Endothelial cell of umbilical vein (primary cell): Measurements from ENCODE around the gene TSPAN18. TPM values are rescaled to one million over a fixed set of nuclear protein-coding genes. Genes with fewer than 3 reads are reported as not detected.

ENCODE experiments used
- BruUV-seq: library from RNA; stranded (reverse); fragments of 400-500 nt; replicated peaks from 2 replicates; lab custom pipeline; 2021; lab: Mats Ljungman, UMichigan
- CTCF ChIA-PET: fragments of 300-600, 350-600 bp; sonication (Branson Sonifier 250); formaldehyde crosslinking; loops from one replicate; lab custom pipeline; 2021; ENCODE audit warnings: antibody characterized with exemption, inconsistent platforms; lab: Charles Lee
- POLR2A ChIA-PET: fragments of 300-600, 350-600 bp; sonication (Branson Sonifier 250); formaldehyde crosslinking; loops from one replicate; lab custom pipeline; 2021; ENCODE audit warnings: antibody characterized with exemption, inconsistent platforms; lab: Charles Lee
- DNase-seq: peaks from one replicate; pipeline ENCODE4 v3.0.0-alpha.2; 2011; ENCODE audit warnings: low read depth, low spot score
- FAIRE-seq: peaks from 2 replicates; lab custom pipeline; 2011; peaks lifted over from hg19 to GRCh38; lab: Jason Lieb, UNC
- H2AFZ ChIP-seq: 2 replicates; pipeline ENCODE4 v1.6.0; 2012; ENCODE audit warnings: low read depth, low read length, control low read depth, inconsistent platforms
- H3K27ac ChIP-seq: 2 replicates; pipeline ENCODE4 v1.5.1; 2011; ENCODE audit warnings: low read depth, mild to moderate bottlenecking, control low read depth, low read length, moderate library complexity; ENCODE audit not compliant: insufficient read depth
- H3K27me3 ChIP-seq, 2 experiments: 2 replicates each; pipeline versions ENCODE4 v1.6.0 to v1.6.1; 2011; ENCODE audit warnings: low read length in 2 of 2, mixed read lengths in 1 of 2; ENCODE audit not compliant: control insufficient read depth in 2 of 2, insufficient read depth in 2 of 2
- H3K36me3 ChIP-seq, 2 experiments: 2 replicates in 1 of 2; 3 replicates in 1 of 2; pipeline ENCODE4 v1.5.1; 2011; ENCODE audit warnings: low read length in 2 of 2, mild to moderate bottlenecking in 1 of 2, moderate library complexity in 1 of 2; ENCODE audit not compliant: control insufficient read depth in 2 of 2, insufficient read depth in 2 of 2; ENCODE audit errors: extremely low read depth in 1 of 2
- H3K4me1 ChIP-seq: 3 replicates; pipeline ENCODE4 v1.5.1; 2011; ENCODE audit warnings: mild to moderate bottlenecking, low read length; ENCODE audit not compliant: control insufficient read depth, insufficient read depth; ENCODE audit errors: extremely low read depth
- H3K4me2 ChIP-seq: 2 replicates; pipeline ENCODE4 v1.6.1; 2011; ENCODE audit warnings: low read length, control low read depth, mixed read lengths; ENCODE audit not compliant: insufficient read depth
- H3K4me3 ChIP-seq, 3 experiments: fragments of 200-600 bp in 1 of 3; sonication (generic), shearing (Covaris generic) in 1 of 3; replicated peaks in 1 of 3; 2 replicates each; pipeline ENCODE4 v1.5.1; 2011 to 2016; ENCODE audit warnings: control low read depth in 3 of 3, low read length in 3 of 3, mild to moderate bottlenecking in 2 of 3, inconsistent platforms in 1 of 3, low read depth in 1 of 3, moderate library complexity in 1 of 3; ENCODE audit not compliant: insufficient read depth in 1 of 3
- H3K79me2 ChIP-seq: 2 replicates; pipeline ENCODE4 v1.6.0; 2012; ENCODE audit warnings: low read length, inconsistent platforms; ENCODE audit not compliant: control insufficient read depth, insufficient read depth
- H3K9ac ChIP-seq: replicated peaks from 2 replicates; pipeline ENCODE3; 2011; ENCODE audit warnings: low read length, control low read depth; ENCODE audit not compliant: insufficient read depth; ENCODE audit errors: extremely low read depth
- H3K9me1 ChIP-seq: replicated peaks from 3 replicates; pipeline ENCODE4 v1.6.0; 2011; ENCODE audit warnings: mild to moderate bottlenecking, low read length; ENCODE audit not compliant: control insufficient read depth, insufficient read depth; ENCODE audit errors: extremely low read depth
- H3K9me3 ChIP-seq: replicated peaks from 2 replicates; pipeline ENCODE4 v1.5.1; 2012; ENCODE audit warnings: low read length, inconsistent platforms; ENCODE audit not compliant: control insufficient read depth, insufficient read depth
- H4K20me1 ChIP-seq: replicated peaks from 2 replicates; pipeline ENCODE3; 2011; ENCODE audit warnings: mild to moderate bottlenecking, low read length; ENCODE audit not compliant: control insufficient read depth, insufficient read depth; ENCODE audit errors: extremely low read depth
- CTCF ChIP-seq, 2 donors: IDR thresholded peaks; 1 replicate in 1 of 2; 2 replicates in 1 of 2; pipeline ENCODE4 v1.5.1; 2011; ENCODE audit warnings: low read length in 2 of 2, mild to moderate bottlenecking in 2 of 2, moderate library complexity in 2 of 2, control low read depth in 1 of 2, inconsistent platforms in 1 of 2, low read depth in 1 of 2; ENCODE audit not compliant: insufficient read depth in 1 of 2; ENCODE audit errors: extremely low read depth in 1 of 2
- EZH2 ChIP-seq: IDR thresholded peaks from 2 replicates; pipeline ENCODE4 v1.6.1; 2012; ENCODE audit warnings: borderline replicate concordance, low read depth, mild to moderate bottlenecking, moderate library complexity, low read length, inconsistent platforms; ENCODE audit not compliant: severe bottlenecking
- FOS ChIP-seq: IDR thresholded peaks from 2 replicates; pipeline ENCODE4 v1.6.1; 2011; ENCODE audit warnings: mild to moderate bottlenecking, low read length, moderate library complexity, borderline replicate concordance; ENCODE audit not compliant: insufficient read depth
- GATA2 ChIP-seq: IDR thresholded peaks from 2 replicates; pipeline ENCODE4 v1.7.0; 2011; ENCODE audit warnings: low read depth, mild to moderate bottlenecking, moderate library complexity, mixed read lengths, low read length; ENCODE audit not compliant: insufficient read length, insufficient read depth
- JUN ChIP-seq: IDR thresholded peaks from 2 replicates; pipeline ENCODE4 v1.6.1; 2011; ENCODE audit warnings: borderline replicate concordance, low read depth; ENCODE audit not compliant: insufficient read length, insufficient read depth
- MAX ChIP-seq: IDR thresholded peaks from 2 replicates; pipeline ENCODE4 v1.6.1; 2011; ENCODE audit not compliant: insufficient read depth, insufficient read length
- MYC ChIP-seq: IDR thresholded peaks from one replicate; pipeline ENCODE4 v1.6.1; 2011; ENCODE audit warnings: mild to moderate bottlenecking, low read depth, low read length
- POLR2A ChIP-seq: IDR thresholded peaks from 2 replicates; pipeline ENCODE4 v1.6.1; 2012; ENCODE audit warnings: low read depth, mild to moderate bottlenecking, control low read depth, low read length
- POLR2AphosphoS5 ChIP-seq: IDR thresholded peaks from 2 replicates; pipeline ENCODE4 v1.6.1; 2012; ENCODE audit warnings: low read depth, mild to moderate bottlenecking, control low read depth, low read length, moderate library complexity; ENCODE audit not compliant: insufficient read depth
- dilution Hi-C: fragments of 300-500 bp; cut with MboI; formaldehyde crosslinking; loops from one replicate; pipeline ENCODE4 v1.15.0; 2019; ENCODE audit warnings: low sequenced_read_pairs; ENCODE audit not compliant: extremely low pct_ligation_motif_present
- intact Hi-C: fragments of 100-400 bp; cut with micrococcal nuclease; formaldehyde crosslinking; loops from one replicate; pipeline ENCODE4 v1.10.0; 2022
- polyA plus RNA-seq, 4 experiments: library from polyadenylated mRNA; depleted of rRNA in 3 of 4; stranded (reverse) in 3 of 4; unstranded in 1 of 4; fragments of >200 nt; gene quantifications; 2 replicates each; pipeline versions ENCODE4 v1.2.1 to v1.2.3, GENCODE V29; 2011 to 2012; ENCODE audit warnings: missing spikeins in 1 of 4
- total RNA-seq: library from RNA; stranded (reverse); gene quantifications from 2 replicates; pipeline ENCODE4 v1.2.3, GENCODE V29; 2021

The TSPAN18 gene
- total and polyA plus RNA-seq, 2 donors (not counting 3 experiments of a cell fraction or from before 2014, with no cell fraction given), result 32.2 to 118 TPM

GRCh38 chr11:44952082-44952481, 225.3 kb downstream of the TSPAN18 start:
- CTCF ChIA-PET, result interaction anchor here (1.2 kb wide), 1 partner anchor 16 kb away, joined by 4 read pairs; no protein-coding TSS in a partner anchor
- FAIRE-seq (no peak), DNase-seq (no peak)
- no peaks in the 10 kb centered on the region for H3K9me1 ChIP-seq
- H3K4me2 ChIP-seq, result no peak overlapping the region
- H3K27me3 ChIP-seq, result no peaks in the 10 kb centered on the region
- H3K79me2 ChIP-seq, result no peaks in the 10 kb centered on the region
- dilution Hi-C loops, result no loop called here
- no peak overlapping the region for H3K9ac ChIP-seq
- no peaks in the 10 kb centered on the region for H3K9me3 ChIP-seq
- TF ChIP-seq MAX (no peak), FOS (no peak), POLR2AphosphoS5 (no peak), EZH2 (no peak), CTCF (IDR thresholded peaks at IDR 0.05; ENCODE audit: extremely low read depth in 1 of 2, insufficient read depth in 1 of 2, low read depth in 1 of 2, low read length in 2 of 2) (no peak), POLR2A (no peak), GATA2 (no peak), JUN (no peak), MYC (no peak)
- no peak overlapping the region for H3K4me3 ChIP-seq
- peaks cover 2% of the 10 kb centered on the region for H4K20me1 ChIP-seq
- no peak overlapping the region for H3K27ac ChIP-seq
- no peaks in the 10 kb centered on the region for H3K36me3 ChIP-seq
- POLR2A ChIA-PET, result no interaction called here
- peaks cover 16% of the 10 kb centered on the region for H3K4me1 ChIP-seq
- no TSS peak for BruUV-seq
- intact Hi-C loops, result loop anchor here (10.0 kb wide), 1 partner anchor 713 kb away; the partner anchor contains the start of gene CHST1
- H2AFZ ChIP-seq, result no peak overlapping the region
